HepG2 (cell line): ENCODE results near the gene SLC26A4. TPM values are rescaled to one million over a fixed set of nuclear protein-coding genes. Genes with fewer than 3 reads are reported as not detected.

Experiments used
- BATF2 ChIP-seq: sonication (generic); formaldehyde crosslinking; IDR thresholded peaks from 2 replicates; pipeline ENCODE4 v1.8.0; 2022; ENCODE audit warnings: mild to moderate bottlenecking, missing genetic modification reagents, moderate library complexity
- EEA1 ChIP-seq: sonication (generic); formaldehyde crosslinking; IDR thresholded peaks from 2 replicates; pipeline ENCODE4 v1.5.1; 2020; ENCODE audit warnings: mild to moderate bottlenecking, missing genetic modification reagents, borderline replicate concordance
- FIP1L1 ChIP-seq: fragments of 200-400 bp; formaldehyde crosslinking; IDR thresholded peaks from 2 replicates; pipeline ENCODE4 v1.6.1; 2018; ENCODE audit warnings: low read depth, mild to moderate bottlenecking, low read length, moderate library complexity, borderline replicate concordance; ENCODE audit not compliant: insufficient read depth
- FOSL2 ChIP-seq: sonication (generic); formaldehyde crosslinking; IDR thresholded peaks from 2 replicates; pipeline ENCODE4 v1.4.0; 2020; ENCODE audit warnings: missing genetic modification reagents
- HMG20B ChIP-seq: conservative IDR thresholded peaks from 2 replicates; pipeline ENCODE4 v1.6.1; 2016; ENCODE audit warnings: missing genetic modification reagents, missing compliant biosample characterization
- JUND ChIP-seq: sonication (generic); formaldehyde crosslinking; IDR thresholded peaks from 2 replicates; pipeline ENCODE4 v1.8.0; 2022; ENCODE audit warnings: mild to moderate bottlenecking, missing genetic modification reagents
- KDM4B ChIP-seq: sonication (generic); formaldehyde crosslinking; IDR thresholded peaks from 2 replicates; pipeline ENCODE4 v1.4.0; 2020; ENCODE audit warnings: missing genetic modification reagents
- KDM5B ChIP-seq: sonication (generic); formaldehyde crosslinking; IDR thresholded peaks from 2 replicates; pipeline ENCODE4 v1.4.0; 2020; ENCODE audit warnings: missing genetic modification reagents, mild to moderate bottlenecking, borderline replicate concordance
- MBD4 ChIP-seq: IDR thresholded peaks from 2 replicates; pipeline ENCODE4 v1.6.1; 2012; ENCODE audit warnings: low read length, inconsistent platforms, borderline replicate concordance
- NCOA1 ChIP-seq: sonication (generic); formaldehyde crosslinking; IDR thresholded peaks from 2 replicates; pipeline ENCODE4 v1.9.0; 2021; ENCODE audit warnings: missing genetic modification reagents
- SALL2 ChIP-seq: sonication (generic); formaldehyde crosslinking; IDR thresholded peaks from 2 replicates; pipeline ENCODE4 v1.8.1; 2023; ENCODE audit warnings: mild to moderate bottlenecking, missing genetic modification reagents, inconsistent platforms
- SP4 ChIP-seq: sonication (generic); formaldehyde crosslinking; IDR thresholded peaks from 2 replicates; pipeline ENCODE4 v1.8.1; 2023; ENCODE audit warnings: mild to moderate bottlenecking, missing genetic modification reagents
- SRSF1 ChIP-seq: fragments of 200-400 bp; formaldehyde crosslinking; optimal IDR thresholded peaks from 2 replicates; pipeline ENCODE3; 2017; ENCODE audit warnings: mild to moderate bottlenecking, low read depth, low read length, moderate library complexity
- SYNCRIP ChIP-seq: fragments of 200-400 bp; formaldehyde crosslinking; IDR thresholded peaks from 2 replicates; pipeline ENCODE4 v1.6.1; 2018; ENCODE audit warnings: mild to moderate bottlenecking, low read depth, low read length; ENCODE audit not compliant: insufficient read depth
- TMF1 ChIP-seq: sonication (generic); formaldehyde crosslinking; IDR thresholded peaks from 2 replicates; pipeline ENCODE4 v1.8.1; 2022; ENCODE audit warnings: low read depth, missing genetic modification reagents
- TP53 ChIP-seq: sonication (generic); formaldehyde crosslinking; conservative IDR thresholded peaks from 2 replicates; pipeline ENCODE4 v1.4.0; 2020; ENCODE audit warnings: missing genetic modification reagents
- ZHX1 ChIP-seq: sonication (generic); formaldehyde crosslinking; IDR thresholded peaks from 2 replicates; pipeline ENCODE4 v1.8.1; 2022; ENCODE audit warnings: low read depth, mild to moderate bottlenecking, missing genetic modification reagents
- ZNF124 ChIP-seq: sonication (generic); formaldehyde crosslinking; IDR thresholded peaks from 2 replicates; pipeline ENCODE4 v1.4.0; 2020; ENCODE audit warnings: missing genetic modification reagents
- ZNF160 ChIP-seq: sonication (generic); formaldehyde crosslinking; IDR thresholded peaks from 2 replicates; pipeline ENCODE4 v1.8.0; 2022; ENCODE audit warnings: mild to moderate bottlenecking, inconsistent platforms, missing genetic modification reagents
- ZNF282 ChIP-seq: fragments of 450-650 bp; IDR thresholded peaks from 2 replicates; pipeline ENCODE4 v1.6.1; 2018; ENCODE audit not compliant: partially characterized antibody
- ZNF530 ChIP-seq: sonication (generic); formaldehyde crosslinking; IDR thresholded peaks from 2 replicates; pipeline ENCODE4 v1.5.0; 2020; ENCODE audit warnings: low read depth, mild to moderate bottlenecking, missing genetic modification reagents
- ZNF577 ChIP-seq: sonication (generic); formaldehyde crosslinking; IDR thresholded peaks from 2 replicates; pipeline ENCODE4 v1.4.0; 2020; ENCODE audit warnings: mild to moderate bottlenecking, low read depth, missing genetic modification reagents, borderline replicate concordance
- ZNF629 ChIP-seq: sonication (generic); formaldehyde crosslinking; conservative IDR thresholded peaks from 2 replicates; pipeline ENCODE4 v1.5.0; 2020; ENCODE audit warnings: missing genetic modification reagents
- ZNF782 ChIP-seq: sonication (generic); formaldehyde crosslinking; IDR thresholded peaks from 2 replicates; pipeline ENCODE4 v1.4.0; 2020; ENCODE audit warnings: missing genetic modification reagents, mild to moderate bottlenecking, borderline replicate concordance
- ZNF879 ChIP-seq: sonication (generic); formaldehyde crosslinking; IDR thresholded peaks from 2 replicates; pipeline ENCODE4 v1.8.1; 2023; ENCODE audit warnings: missing genetic modification reagents
- polyA plus RNA-seq, 8 experiments: library from polyadenylated mRNA; depleted of rRNA in 3 of 8; stranded (reverse) in 7 of 8; unstranded in 1 of 8; fragments of >200 nt; fragmentation: Illumina TruSeq in 4 of 8; extraction: Trizol in 4 of 8; gene quantifications; 2 replicates each; pipeline versions ENCODE4 v1.2.1 to v1.2.3, GENCODE V29; 2011 to 2016; ENCODE audit warnings: low read depth in 4 of 8, missing spikeins in 1 of 8, mixed read lengths in 1 of 8; ENCODE audit not compliant: insufficient read depth in 1 of 8
- total RNA-seq, 5 experiments: library from RNA; depleted of rRNA; stranded (reverse); fragments of >200 nt; fragmentation: Illumina TruSeq; extraction: Trizol; gene quantifications; 2 replicates each; pipeline ENCODE4 v1.2.3, GENCODE V29; 2016; ENCODE audit warnings: low read depth in 1 of 5
- TF ChIP-seq, protein P1 (sequence below): sonication (generic); formaldehyde crosslinking; conservative IDR thresholded peaks from 2 replicates; pipeline ENCODE4 v1.5.0; 2020; ENCODE audit warnings: missing genetic modification reagents

The SLC26A4 gene
- total and polyA plus RNA-seq, 2 of the 13 experiments (the other 11 are each of a cell fraction or from before 2014, with no cell fraction given) = 0.08 to 0.11 TPM

GRCh38 chr7:107743567-107744344 is 83.1 kb downstream of the SLC26A4 start, which contains the start of gene CBLL1 (continued):
- peak; percentile 67; the same call in 1 of the 2 replicates for TF ChIP-seq ZHX1 (CRISPR knock-in tag)
- 0 out of 2 replicates have a peak, but pooled peaks have one; percentile 47 for TF ChIP-seq SALL2
- TF ChIP-seq ZNF160 (CRISPR knock-in tag) = no peak
- TF ChIP-seq ZNF629 = 0 out of 2 replicates have a peak, but pooled peaks have one; percentile 8
- no peak for TF ChIP-seq ZNF782 (CRISPR knock-in tag)
- no peak for TF ChIP-seq ZNF530 (CRISPR knock-in tag)
- no peak for TF ChIP-seq MBD4
- TF ChIP-seq, protein P1, sequence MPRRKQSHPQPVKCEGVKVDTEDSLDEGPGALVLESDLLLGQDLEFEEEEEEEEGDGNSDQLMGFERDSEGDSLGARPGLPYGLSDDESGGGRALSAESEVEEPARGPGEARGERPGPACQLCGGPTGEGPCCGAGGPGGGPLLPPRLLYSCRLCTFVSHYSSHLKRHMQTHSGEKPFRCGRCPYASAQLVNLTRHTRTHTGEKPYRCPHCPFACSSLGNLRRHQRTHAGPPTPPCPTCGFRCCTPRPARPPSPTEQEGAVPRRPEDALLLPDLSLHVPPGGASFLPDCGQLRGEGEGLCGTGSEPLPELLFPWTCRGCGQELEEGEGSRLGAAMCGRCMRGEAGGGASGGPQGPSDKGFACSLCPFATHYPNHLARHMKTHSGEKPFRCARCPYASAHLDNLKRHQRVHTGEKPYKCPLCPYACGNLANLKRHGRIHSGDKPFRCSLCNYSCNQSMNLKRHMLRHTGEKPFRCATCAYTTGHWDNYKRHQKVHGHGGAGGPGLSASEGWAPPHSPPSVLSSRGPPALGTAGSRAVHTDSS (CRISPR knock-in tag) = no peak; the same call in 1 of the 2 replicates
- no peak for TF ChIP-seq SYNCRIP
- TF ChIP-seq EEA1 (CRISPR knock-in tag) = no peak
- no peak for TF ChIP-seq KDM4B (CRISPR knock-in tag)
- peak; percentile 51; the same call in 1 of the 2 replicates for TF ChIP-seq TP53 (CRISPR knock-in tag)
- 0 out of 2 replicates have a peak, but pooled peaks have one; percentile 39 for TF ChIP-seq TMF1 (CRISPR knock-in tag)
- no peak for TF ChIP-seq ZNF124 (CRISPR knock-in tag)
- no peak for TF ChIP-seq NCOA1
- TF ChIP-seq JUND = peak; percentile 67; the same call in 1 of the 2 replicates
- no peak; the same call in 1 of the 2 replicates for TF ChIP-seq KDM5B (CRISPR knock-in tag)
- TF ChIP-seq SRSF1 = no peak
- TF ChIP-seq FOSL2 (CRISPR knock-in tag) = 0 out of 2 replicates have a peak, but pooled peaks have one; percentile 39
- TF ChIP-seq ZNF879 (CRISPR knock-in tag) = no peak
- no peak for TF ChIP-seq FIP1L1
- TF ChIP-seq BATF2 (CRISPR knock-in tag) = no peak
- TF ChIP-seq ZNF282 = no peak
- no peak for TF ChIP-seq HMG20B (CRISPR knock-in tag)
- TF ChIP-seq ZNF577 (CRISPR knock-in tag) = 0 out of 2 replicates have a peak, but pooled peaks have one; percentile 40
- peak; percentile 72 for TF ChIP-seq SP4 (CRISPR knock-in tag)
